Gastrocnemius medialis (tissue), 4 donors: ENCODE results near the gene AP2S1. TPM values are rescaled to one million over a fixed set of nuclear protein-coding genes. Genes with fewer than 3 reads are reported as not detected.

Experiments used
- ATAC-seq, 2 donors: fragments of 150-250 bp; one replicate each; pipeline ENCODE4 v1.9.1; 2016
- DNase-seq, 2 donors: peaks; one replicate each; pipeline ENCODE4 v3.0.0-alpha.2; 2019
- H3K27ac ChIP-seq, 4 donors: fragments of 200-600 bp; sonication (generic); 1 replicate in 1 of 4; 2 replicates in 3 of 4; pipeline ENCODE4 v1.5.1; 2016 to 2018; ENCODE audit warnings: mild to moderate bottlenecking in 2 of 4, moderate library complexity in 1 of 4
- H3K27me3 ChIP-seq, 3 donors: fragments of 200-600 bp; sonication (generic) in 2 of 3; 1 replicate in 1 of 3; 2 replicates in 2 of 3; pipeline versions ENCODE4 v1.5.1 to v1.6.0; 2016 to 2019; ENCODE audit warnings: mild to moderate bottlenecking in 1 of 3, moderate library complexity in 1 of 3
- H3K36me3 ChIP-seq, 2 donors: fragments of 200-600 bp; sonication (generic) in 1 of 2; one replicate each; pipeline ENCODE4 v1.5.1; 2017 to 2018
- H3K4me1 ChIP-seq, 2 donors: fragments of 200-600 bp; sonication (generic) in 1 of 2; one replicate each; pipeline ENCODE4 v1.5.1; 2016 to 2017; ENCODE audit warnings: mild to moderate bottlenecking in 2 of 2
- H3K4me3 ChIP-seq, 4 donors: fragments of 200-600 bp; sonication (generic) in 3 of 4; 1 replicate in 1 of 4; 2 replicates in 3 of 4; pipeline ENCODE4 v1.5.1; 2016 to 2019; ENCODE audit warnings: mild to moderate bottlenecking in 2 of 4
- H3K9me3 ChIP-seq, 3 donors: fragments of 200-600 bp; sonication (generic) in 2 of 3; 1 replicate in 1 of 3; 2 replicates in 2 of 3; pipeline ENCODE4 v1.5.1; 2016 to 2019
- CTCF ChIP-seq, 5 experiments: fragments of 450-650 bp in 3 of 5; fragments of 200-600 bp in 2 of 5; sonication (generic) in 2 of 5; IDR thresholded peaks in 4 of 5; conservative IDR thresholded peaks in 1 of 5; 1 replicate in 4 of 5; 2 replicates in 1 of 5; pipeline ENCODE4 v1.5.1; 2016 to 2019; ENCODE audit warnings: antibody characterized with exemption in 5 of 5, mild to moderate bottlenecking in 3 of 5, moderate library complexity in 3 of 5
- POLR2A ChIP-seq, 2 donors: fragments of 450-650 bp; IDR thresholded peaks; one replicate each; pipeline ENCODE4 v1.6.1; 2017; ENCODE audit warnings: antibody characterized with exemption in 2 of 2, mild to moderate bottlenecking in 2 of 2, moderate library complexity in 2 of 2
- in situ Hi-C, 4 donors: fragments of 200-750 bp; cut with MboI; loops; one replicate each; pipeline versions ENCODE4 v1.15.0 to v1.8.0; 2017; ENCODE audit warnings: low sequenced_read_pairs in 4 of 4
- intact Hi-C: fragments of 100-400 bp; cut with DNase I; formaldehyde crosslinking; loops from one replicate; pipeline ENCODE4 v1.15.1; 2023; ENCODE audit warnings: low total_unique reads
- total RNA-seq, 4 donors: library from RNA; depleted of rRNA; stranded (reverse); fragments of >200 nt; gene quantifications; one replicate each; pipeline versions ENCODE4 v1.1.0 to v1.2.3, GENCODE V29; 2016

AP2S1 gene
- total RNA-seq, 4 donors from 2014 or later: 42.7 to 94.1 (median 64.9) TPM

GRCh38 chr19:46815833-46816627 lies 34.6 kb downstream of the AP2S1 start:
- ATAC-seq: no peak
- H3K4me1 ChIP-seq: no peaks in the 10 kb centered on the region
- H3K4me3 ChIP-seq: no peak overlapping the region
- no peak for DNase-seq
- TF ChIP-seq CTCF (IDR thresholded peaks at IDR 0.05 in 4 of 5, conservative IDR thresholded peaks at IDR 0.05 in 1 of 5) (no peak), POLR2A (IDR thresholded peaks at IDR 0.05) (no peak)
- no peaks in the 10 kb centered on the region for H3K9me3 ChIP-seq
- intact Hi-C loops: no loop called here
- no peak overlapping the region for H3K27ac ChIP-seq
- no peaks in the 10 kb centered on the region for H3K27me3 ChIP-seq
- in situ Hi-C loops: no loop called here
- no peaks in the 10 kb centered on the region for H3K36me3 ChIP-seq

- Histone ChIP-seq H3K4me3 (no peak overlapping the region), H3K9me3 (no peaks in the 10 kb centered on the region), H3K27me3 (no peaks in the 10 kb centered on the region), H3K36me3 (no peaks in the 10 kb centered on the region), H3K4me1 (no peaks in the 10 kb centered on the region), H3K27ac (peak overlapping the region in 3 of 4 donors; percentile 45 to 68 (median 65))
- DNase-seq (peak in 1 of 2 donors; percentile 33), ATAC-seq (peak in 1 of 2 donors; percentile 42)
- no peak for TF ChIP-seq POLR2A (IDR thresholded peaks at IDR 0.05)
- TF ChIP-seq CTCF (IDR thresholded peaks at IDR 0.05 in 4 of 5, conservative IDR thresholded peaks at IDR 0.05 in 1 of 5): no peak
- in situ Hi-C loops: no loop called here
- intact Hi-C loops: no loop called here
Observed at GRCh38 chr19:46813839-46814358, 36.7 kb downstream of the AP2S1 start.

GRCh38 chr19:46812977-46813838 lies 37.4 kb downstream of the AP2S1 start:
- TF ChIP-seq POLR2A (IDR thresholded peaks at IDR 0.05) (no peak), CTCF (IDR thresholded peaks at IDR 0.05 in 4 of 5, conservative IDR thresholded peaks at IDR 0.05 in 1 of 5) (no peak)
- Histone ChIP-seq H3K27me3 (no peaks in the 10 kb centered on the region), H3K36me3 (no peaks in the 10 kb centered on the region), H3K9me3 (no peaks in the 10 kb centered on the region), H3K27ac (peak overlapping the region in 3 of 4 donors; percentile 45 to 68 (median 65)), H3K4me3 (no peak overlapping the region), H3K4me1 (no peaks in the 10 kb centered on the region)
- ATAC-seq (no peak), DNase-seq (no peak)
- intact Hi-C loops: no loop called here
- in situ Hi-C loops: no loop called here

- ATAC-seq (no peak), DNase-seq (no peak)
- intact Hi-C loops: no loop called here
- Histone ChIP-seq H3K9me3 (no peaks in the 10 kb centered on the region), H3K36me3 (no peaks in the 10 kb centered on the region), H3K27ac (no peak overlapping the region), H3K4me3 (no peak overlapping the region), H3K27me3 (no peaks in the 10 kb centered on the region), H3K4me1 (no peaks in the 10 kb centered on the region)
- TF ChIP-seq CTCF (IDR thresholded peaks at IDR 0.05 in 4 of 5, conservative IDR thresholded peaks at IDR 0.05 in 1 of 5) (no peak), POLR2A (IDR thresholded peaks at IDR 0.05) (no peak)
- in situ Hi-C loops: no loop called here
Observed at GRCh38 chr19:46809534-46810272, 40.9 kb downstream of the AP2S1 start.
